ENCODE data around the gene GADL1.

- TF ChIP-seq, protein P1, sequence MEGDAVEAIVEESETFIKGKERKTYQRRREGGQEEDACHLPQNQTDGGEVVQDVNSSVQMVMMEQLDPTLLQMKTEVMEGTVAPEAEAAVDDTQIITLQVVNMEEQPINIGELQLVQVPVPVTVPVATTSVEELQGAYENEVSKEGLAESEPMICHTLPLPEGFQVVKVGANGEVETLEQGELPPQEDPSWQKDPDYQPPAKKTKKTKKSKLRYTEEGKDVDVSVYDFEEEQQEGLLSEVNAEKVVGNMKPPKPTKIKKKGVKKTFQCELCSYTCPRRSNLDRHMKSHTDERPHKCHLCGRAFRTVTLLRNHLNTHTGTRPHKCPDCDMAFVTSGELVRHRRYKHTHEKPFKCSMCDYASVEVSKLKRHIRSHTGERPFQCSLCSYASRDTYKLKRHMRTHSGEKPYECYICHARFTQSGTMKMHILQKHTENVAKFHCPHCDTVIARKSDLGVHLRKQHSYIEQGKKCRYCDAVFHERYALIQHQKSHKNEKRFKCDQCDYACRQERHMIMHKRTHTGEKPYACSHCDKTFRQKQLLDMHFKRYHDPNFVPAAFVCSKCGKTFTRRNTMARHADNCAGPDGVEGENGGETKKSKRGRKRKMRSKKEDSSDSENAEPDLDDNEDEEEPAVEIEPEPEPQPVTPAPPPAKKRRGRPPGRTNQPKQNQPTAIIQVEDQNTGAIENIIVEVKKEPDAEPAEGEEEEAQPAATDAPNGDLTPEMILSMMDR (IDR thresholded peaks at IDR 0.05), result no peak
- TF ChIP-seq POLR2A (IDR thresholded peaks at IDR 0.05), result no peak
Measured at GRCh38 chr3:30700702-30701321, 193.6 kb downstream of the GADL1 start.

Measured in adrenal gland (tissue), 5 donors.